Measurements from ENCODE around the gene MROH9. TPM values are rescaled to one million over a fixed set of nuclear protein-coding genes. Genes with fewer than 3 reads are reported as not detected.

MROH9 gene
- polyA plus RNA-seq, result not detected

GRCh38 chr1:170935231-170935630, at the start of gene MROH9:
Gene MROH9, plus strand, starts transcription at chr1:170935534. Its CDS starts 10,023 bp downstream, at chr1:170945557.
- no peak within 1 kb of the TSS for H3K4me3 ChIP-seq (ENCODE audit: low read depth in 1 of 2, low read length in 2 of 2)
- no peak within 1 kb of the TSS for H3K27ac ChIP-seq (ENCODE audit: low read depth in 2 of 2, low read length in 1 of 2)
- H3K4me1 ChIP-seq (ENCODE audit: control insufficient read depth in 2 of 2, insufficient read depth in 2 of 2, low read length in 1 of 2), result no peaks in the 10 kb centered on the region
- WGBS, 2 donors, result 55 to 62% methylated on average over 2 of the region's 2 CpGs
- H3K27me3 ChIP-seq (ENCODE audit: control insufficient read depth in 1 of 2, insufficient read depth in 2 of 2, low read length in 2 of 2), result no peaks in the 10 kb centered on the region
- no peaks in the 10 kb centered on the region for H3K36me3 ChIP-seq (ENCODE audit: control insufficient read depth in 2 of 2, insufficient read depth in 2 of 2, low read length in 1 of 2)
- peaks cover 0 to 2% of the 10 kb centered on the region in 2 donors for H3K9me3 ChIP-seq (ENCODE audit: control insufficient read depth in 2 of 2, insufficient read depth in 1 of 2, low read depth in 1 of 2, low read length in 1 of 2)

- no peaks in the 10 kb centered on the region for H3K36me3 ChIP-seq (ENCODE audit: control insufficient read depth in 2 of 2, insufficient read depth in 2 of 2, low read length in 1 of 2)
- no peak overlapping the region for H3K27ac ChIP-seq (ENCODE audit: low read depth in 2 of 2, low read length in 1 of 2)
- H3K4me1 ChIP-seq (ENCODE audit: control insufficient read depth in 2 of 2, insufficient read depth in 2 of 2, low read length in 1 of 2), result no peaks in the 10 kb centered on the region
- no peak overlapping the region for H3K4me3 ChIP-seq (ENCODE audit: low read depth in 1 of 2, low read length in 2 of 2)
- H3K9me3 ChIP-seq (ENCODE audit: control insufficient read depth in 2 of 2, insufficient read depth in 1 of 2, low read depth in 1 of 2, low read length in 1 of 2), result no peaks in the 10 kb centered on the region
- 57 to 61% methylated on average over 3 of the region's 3 CpGs for WGBS, 2 donors
- H3K27me3 ChIP-seq (ENCODE audit: control insufficient read depth in 1 of 2, insufficient read depth in 2 of 2, low read length in 2 of 2), result no peaks in the 10 kb centered on the region
These were observed 49.8 kb upstream of the MROH9 start for GRCh38 chr1:170885551-170885950.

GRCh38 chr1:170886460-170886859, 48.9 kb upstream of the MROH9 start:
- Histone ChIP-seq H3K4me1 (ENCODE audit: control insufficient read depth in 2 of 2, insufficient read depth in 2 of 2, low read length in 1 of 2) (no peaks in the 10 kb centered on the region), H3K4me3 (ENCODE audit: low read depth in 1 of 2, low read length in 2 of 2) (no peak overlapping the region), H3K36me3 (ENCODE audit: control insufficient read depth in 2 of 2, insufficient read depth in 2 of 2, low read length in 1 of 2) (no peaks in the 10 kb centered on the region), H3K27ac (ENCODE audit: low read depth in 2 of 2, low read length in 1 of 2) (no peak overlapping the region), H3K9me3 (ENCODE audit: control insufficient read depth in 2 of 2, insufficient read depth in 1 of 2, low read depth in 1 of 2, low read length in 1 of 2) (no peaks in the 10 kb centered on the region), H3K27me3 (ENCODE audit: control insufficient read depth in 1 of 2, insufficient read depth in 2 of 2, low read length in 2 of 2) (no peaks in the 10 kb centered on the region)
- 75 to 77% methylated on average over 3 of the region's 3 CpGs for WGBS, 2 donors

GRCh38 chr1:170887726-170888125, 47.6 kb upstream of the MROH9 start:
- no peaks in the 10 kb centered on the region for H3K27me3 ChIP-seq (ENCODE audit: control insufficient read depth in 1 of 2, insufficient read depth in 2 of 2, low read length in 2 of 2)
- H3K4me1 ChIP-seq (ENCODE audit: control insufficient read depth in 2 of 2, insufficient read depth in 2 of 2, low read length in 1 of 2), result no peaks in the 10 kb centered on the region
- H3K4me3 ChIP-seq (ENCODE audit: low read depth in 1 of 2, low read length in 2 of 2), result no peak overlapping the region
- 79 to 84% methylated on average over 2 of the region's 2 CpGs for WGBS, 2 donors
- H3K9me3 ChIP-seq (ENCODE audit: control insufficient read depth in 2 of 2, insufficient read depth in 1 of 2, low read depth in 1 of 2, low read length in 1 of 2), result no peaks in the 10 kb centered on the region
- no peaks in the 10 kb centered on the region for H3K36me3 ChIP-seq (ENCODE audit: control insufficient read depth in 2 of 2, insufficient read depth in 2 of 2, low read length in 1 of 2)
- H3K27ac ChIP-seq (ENCODE audit: low read depth in 2 of 2, low read length in 1 of 2), result no peak overlapping the region

- WGBS, 2 donors, result 69 to 90% methylated on average over 3 of the region's 3 CpGs
- Histone ChIP-seq H3K27me3 (ENCODE audit: control insufficient read depth in 1 of 2, insufficient read depth in 2 of 2, low read length in 2 of 2) (no peaks in the 10 kb centered on the region), H3K36me3 (ENCODE audit: control insufficient read depth in 2 of 2, insufficient read depth in 2 of 2, low read length in 1 of 2) (no peaks in the 10 kb centered on the region), H3K27ac (ENCODE audit: low read depth in 2 of 2, low read length in 1 of 2) (no peak overlapping the region), H3K4me3 (ENCODE audit: low read depth in 1 of 2, low read length in 2 of 2) (no peak overlapping the region), H3K4me1 (ENCODE audit: control insufficient read depth in 2 of 2, insufficient read depth in 2 of 2, low read length in 1 of 2) (no peaks in the 10 kb centered on the region), H3K9me3 (ENCODE audit: control insufficient read depth in 2 of 2, insufficient read depth in 1 of 2, low read depth in 1 of 2, low read length in 1 of 2) (no peaks in the 10 kb centered on the region)
These were observed 43.5 kb upstream of the MROH9 start for GRCh38 chr1:170891872-170892271.

- 16 to 54% methylated on average over 2 of the region's 2 CpGs for WGBS, 2 donors
These were observed 41.6 kb upstream of the MROH9 start for GRCh38 chr1:170893655-170894297.

GRCh38 chr1:170903961-170904360, 31.4 kb upstream of the MROH9 start:
- Histone ChIP-seq H3K36me3 (ENCODE audit: control insufficient read depth in 2 of 2, insufficient read depth in 2 of 2, low read length in 1 of 2) (no peaks in the 10 kb centered on the region), H3K4me3 (ENCODE audit: low read depth in 1 of 2, low read length in 2 of 2) (no peak overlapping the region), H3K27ac (ENCODE audit: low read depth in 2 of 2, low read length in 1 of 2) (no peak overlapping the region), H3K9me3 (ENCODE audit: control insufficient read depth in 2 of 2, insufficient read depth in 1 of 2, low read depth in 1 of 2, low read length in 1 of 2) (no peaks in the 10 kb centered on the region), H3K27me3 (ENCODE audit: control insufficient read depth in 1 of 2, insufficient read depth in 2 of 2, low read length in 2 of 2) (no peaks in the 10 kb centered on the region), H3K4me1 (ENCODE audit: control insufficient read depth in 2 of 2, insufficient read depth in 2 of 2, low read length in 1 of 2) (no peaks in the 10 kb centered on the region)
- 74 to 80% methylated on average over 1 of the region's 1 CpG for WGBS, 2 donors

More at GRCh38 chr1:170893655-170894297, 41.6 kb upstream of the MROH9 start:
- Histone ChIP-seq H3K27me3 (ENCODE audit: control insufficient read depth in 1 of 2, insufficient read depth in 2 of 2, low read length in 2 of 2) (no peaks in the 10 kb centered on the region), H3K4me1 (ENCODE audit: control insufficient read depth in 2 of 2, insufficient read depth in 2 of 2, low read length in 1 of 2) (no peaks in the 10 kb centered on the region), H3K36me3 (ENCODE audit: control insufficient read depth in 2 of 2, insufficient read depth in 2 of 2, low read length in 1 of 2) (no peaks in the 10 kb centered on the region), H3K9me3 (ENCODE audit: control insufficient read depth in 2 of 2, insufficient read depth in 1 of 2, low read depth in 1 of 2, low read length in 1 of 2) (no peaks in the 10 kb centered on the region), H3K27ac (ENCODE audit: low read depth in 2 of 2, low read length in 1 of 2) (no peak overlapping the region), H3K4me3 (ENCODE audit: low read depth in 1 of 2, low read length in 2 of 2) (no peak overlapping the region)

- no peak overlapping the region for H3K4me3 ChIP-seq (ENCODE audit: low read depth in 1 of 2, low read length in 2 of 2)
- no peaks in the 10 kb centered on the region for H3K27me3 ChIP-seq (ENCODE audit: control insufficient read depth in 1 of 2, insufficient read depth in 2 of 2, low read length in 2 of 2)
- H3K4me1 ChIP-seq (ENCODE audit: control insufficient read depth in 2 of 2, insufficient read depth in 2 of 2, low read length in 1 of 2), result no peaks in the 10 kb centered on the region
- WGBS, 2 donors, result 67 to 71% methylated on average over 1 of the region's 1 CpG
- no peak overlapping the region for H3K27ac ChIP-seq (ENCODE audit: low read depth in 2 of 2, low read length in 1 of 2)
- no peaks in the 10 kb centered on the region for H3K36me3 ChIP-seq (ENCODE audit: control insufficient read depth in 2 of 2, insufficient read depth in 2 of 2, low read length in 1 of 2)
- no peaks in the 10 kb centered on the region for H3K9me3 ChIP-seq (ENCODE audit: control insufficient read depth in 2 of 2, insufficient read depth in 1 of 2, low read depth in 1 of 2, low read length in 1 of 2)
These were observed 26.4 kb upstream of the MROH9 start for GRCh38 chr1:170908942-170909341.

GRCh38 chr1:170910273-170910672, 25.1 kb upstream of the MROH9 start:
- no peaks in the 10 kb centered on the region for H3K4me1 ChIP-seq (ENCODE audit: control insufficient read depth in 2 of 2, insufficient read depth in 2 of 2, low read length in 1 of 2)

GRCh38 chr1:170917373-170917772, 18.0 kb upstream of the MROH9 start:
- Histone ChIP-seq H3K36me3 (ENCODE audit: control insufficient read depth in 2 of 2, insufficient read depth in 2 of 2, low read length in 1 of 2) (no peaks in the 10 kb centered on the region), H3K27ac (ENCODE audit: low read depth in 2 of 2, low read length in 1 of 2) (no peak overlapping the region), H3K4me1 (ENCODE audit: control insufficient read depth in 2 of 2, insufficient read depth in 2 of 2, low read length in 1 of 2) (no peaks in the 10 kb centered on the region), H3K4me3 (ENCODE audit: low read depth in 1 of 2, low read length in 2 of 2) (no peak overlapping the region), H3K9me3 (ENCODE audit: control insufficient read depth in 2 of 2, insufficient read depth in 1 of 2, low read depth in 1 of 2, low read length in 1 of 2) (peaks cover 4 to 5% of the 10 kb centered on the region in 2 donors), H3K27me3 (ENCODE audit: control insufficient read depth in 1 of 2, insufficient read depth in 2 of 2, low read length in 2 of 2) (no peaks in the 10 kb centered on the region)
- WGBS, 2 donors, result 58 to 63% methylated on average over 3 of the region's 3 CpGs

More at GRCh38 chr1:170910273-170910672, 25.1 kb upstream of the MROH9 start:
- Histone ChIP-seq H3K36me3 (ENCODE audit: control insufficient read depth in 2 of 2, insufficient read depth in 2 of 2, low read length in 1 of 2) (no peaks in the 10 kb centered on the region), H3K9me3 (ENCODE audit: control insufficient read depth in 2 of 2, insufficient read depth in 1 of 2, low read depth in 1 of 2, low read length in 1 of 2) (no peaks in the 10 kb centered on the region), H3K27me3 (ENCODE audit: control insufficient read depth in 1 of 2, insufficient read depth in 2 of 2, low read length in 2 of 2) (no peaks in the 10 kb centered on the region), H3K4me3 (ENCODE audit: low read depth in 1 of 2, low read length in 2 of 2) (no peak overlapping the region), H3K27ac (ENCODE audit: low read depth in 2 of 2, low read length in 1 of 2) (no peak overlapping the region)

All from esophagus (tissue), 2 donors.